HG02943 (cell line): Measurements from ENCODE around the gene PLEKHM1.
"Not testable (repeated sequence)": the region's sequence is repeated elsewhere in the genome, so short reads cannot be mapped to it uniquely, and the experiment has no call there.

Experiments
- ATAC-seq: cut with Tn5 transposase; IDR thresholded peaks from one replicate; pipeline ENCODE4 v1.9.1; 2021; ENCODE audit warnings: mild to moderate bottlenecking, low read depth, moderate library complexity; ENCODE audit not compliant: unreplicated experiment

The PLEKHM1 gene

DNA sequence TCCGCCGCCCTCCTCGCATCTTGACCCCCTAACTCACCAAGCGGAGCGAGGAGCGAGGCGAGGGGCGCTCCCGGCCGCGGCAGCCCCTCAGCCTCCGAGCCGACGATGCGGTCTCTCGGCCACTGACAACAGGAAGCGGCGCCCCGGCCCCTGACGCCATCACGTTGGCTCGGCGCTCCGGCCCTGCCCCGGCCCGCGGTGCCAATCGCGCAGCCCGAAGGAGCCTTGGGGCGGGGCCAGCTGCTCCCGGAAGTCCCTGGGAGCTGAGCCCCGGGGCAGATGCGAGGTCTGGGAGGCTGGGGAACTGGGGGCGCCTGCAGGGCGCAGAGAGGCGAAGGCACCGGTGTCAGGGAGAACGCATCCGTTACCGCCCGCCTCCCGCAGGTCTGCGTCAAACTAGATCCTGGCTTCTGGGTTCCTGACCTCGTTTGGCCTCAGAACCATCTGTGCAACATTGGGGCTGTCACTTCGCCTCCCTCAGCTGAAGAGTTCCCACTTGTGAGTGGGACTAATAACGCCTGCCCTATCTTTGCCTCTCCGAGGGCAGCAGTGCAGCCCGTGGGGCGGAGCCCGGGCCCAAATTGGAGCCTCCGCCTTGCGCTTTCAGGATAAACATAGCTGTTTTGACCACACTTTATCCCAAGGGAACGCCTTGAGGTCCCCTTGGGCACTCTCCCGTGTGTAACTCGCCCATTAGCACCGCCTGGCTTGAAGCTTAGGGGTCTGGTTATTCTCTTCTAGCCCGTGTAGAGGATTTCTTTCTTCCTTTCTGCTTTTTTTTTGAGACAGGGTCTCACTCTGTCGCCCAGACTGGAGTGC is at the start of gene PLEKHM1:
Gene PLEKHM1, minus strand, starts transcription at position 107 of the 819 bp plus-strand sequence. CDS start 8,237 bp downstream, outside the sequence.
- peak; percentile 84 for ATAC-seq

DNA sequence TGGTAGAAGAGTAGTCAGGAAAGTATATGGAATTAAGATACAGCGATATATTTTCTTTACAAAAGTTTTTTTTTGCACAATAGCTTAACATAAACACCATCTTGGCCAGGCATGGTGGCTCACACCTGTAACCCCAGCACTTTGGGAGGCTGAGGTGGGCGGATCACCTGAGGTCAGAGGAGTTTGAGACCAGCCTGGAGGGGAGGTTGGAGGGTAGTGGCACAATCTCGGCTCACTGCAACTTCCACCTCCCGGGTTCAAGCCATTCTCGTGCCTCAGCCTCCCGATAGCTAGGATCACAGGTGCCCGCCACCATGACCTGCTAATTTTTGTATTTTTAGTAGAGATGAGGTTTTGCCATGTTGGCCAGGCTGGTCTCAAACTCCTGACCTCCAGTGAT is 47.6 kb upstream of the PLEKHM1 start:
- not testable (repeated sequence) for ATAC-seq

DNA sequence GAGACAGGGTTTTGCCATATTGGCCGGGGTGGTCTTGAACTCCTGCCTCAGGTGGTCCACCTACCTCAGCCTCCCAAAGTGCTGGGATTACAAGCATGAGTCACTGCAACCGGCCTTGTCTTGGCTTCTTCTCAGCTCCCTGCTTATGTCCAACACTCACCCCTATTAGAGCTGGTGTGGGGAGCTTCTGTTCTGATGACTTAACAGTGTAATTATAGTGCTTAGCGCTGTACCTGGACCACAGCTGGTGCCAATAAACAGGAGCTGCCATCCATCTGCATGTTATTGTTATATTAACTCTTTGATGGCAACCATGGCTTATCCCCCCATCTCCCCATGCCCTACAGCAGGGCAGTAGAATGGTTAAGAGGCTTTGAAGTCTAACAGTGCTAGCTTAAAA is 15.6 kb upstream of the PLEKHM1 start:
- ATAC-seq, result not testable (repeated sequence)

DNA sequence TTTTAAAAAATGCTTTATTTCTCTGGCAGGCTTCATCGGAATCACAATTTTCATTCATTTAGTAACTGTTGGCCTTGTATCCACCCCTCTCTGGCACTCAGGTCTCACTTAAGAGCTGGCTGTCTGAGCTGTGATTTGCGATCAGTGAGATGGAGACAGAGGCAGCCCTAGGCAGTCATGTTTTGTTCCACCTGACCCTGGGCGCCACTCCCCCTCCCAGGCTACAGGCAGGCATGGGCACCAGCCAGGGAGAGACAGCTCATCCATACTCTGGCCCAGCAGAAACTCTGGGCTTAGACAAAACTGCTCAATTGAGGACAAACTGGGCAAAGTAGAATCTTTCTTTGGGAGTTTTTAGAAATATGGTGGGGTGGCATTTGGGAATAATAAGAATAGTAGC is 14.7 kb upstream of the PLEKHM1 start:
- not testable (repeated sequence) for ATAC-seq

DNA sequence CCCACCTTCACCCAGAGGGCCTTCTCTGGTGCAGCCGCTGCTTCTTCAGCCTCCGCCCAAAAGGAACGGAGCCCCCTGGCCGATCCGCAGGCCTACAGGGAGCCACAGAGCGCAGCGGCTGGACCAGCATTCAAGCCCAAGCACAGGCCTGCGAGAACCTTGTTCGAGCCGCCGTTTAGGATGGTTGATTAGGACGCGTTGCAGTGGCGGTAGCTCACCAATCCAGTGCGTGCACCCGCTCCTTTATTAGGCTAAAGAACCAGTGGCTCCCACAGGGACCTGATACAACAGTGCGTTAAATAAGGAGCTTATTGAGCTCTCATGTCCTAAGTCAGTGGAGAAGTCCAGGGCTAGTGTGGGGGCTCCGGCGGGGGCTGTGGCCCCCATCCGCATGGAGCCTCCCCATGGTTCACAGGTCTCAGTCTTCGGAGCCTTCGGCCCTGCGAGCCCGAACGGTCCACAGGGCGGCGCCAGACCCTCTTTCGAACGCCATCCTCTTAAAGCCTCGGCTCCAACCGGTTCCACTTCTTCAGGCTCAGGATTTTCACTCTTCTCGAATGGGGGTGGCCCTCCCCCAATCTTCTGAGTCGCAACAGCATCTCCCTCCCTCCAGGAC is 10.7 kb upstream of the PLEKHM1 start:
- not testable (repeated sequence) for ATAC-seq

DNA sequence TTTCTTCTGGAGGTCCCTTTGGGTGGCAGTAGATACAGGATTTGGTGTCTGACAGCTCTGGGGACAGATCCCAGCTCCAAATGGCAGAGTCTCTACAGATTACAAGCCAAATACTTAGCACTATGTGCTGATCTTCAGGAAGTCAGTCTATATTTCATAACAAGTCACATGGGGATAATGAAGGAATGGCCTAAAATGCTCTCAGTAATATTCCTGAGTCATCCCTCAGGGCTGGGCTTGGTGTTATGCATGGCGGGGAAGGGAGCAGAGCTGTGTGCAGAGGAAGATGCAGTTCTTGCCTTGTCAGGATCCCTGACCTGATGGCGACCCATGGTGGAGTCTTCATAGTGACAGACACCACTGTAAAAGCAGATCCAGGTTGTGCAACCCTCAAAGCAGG is 10.0 kb upstream of the PLEKHM1 start:
- not testable (repeated sequence) for ATAC-seq

DNA sequence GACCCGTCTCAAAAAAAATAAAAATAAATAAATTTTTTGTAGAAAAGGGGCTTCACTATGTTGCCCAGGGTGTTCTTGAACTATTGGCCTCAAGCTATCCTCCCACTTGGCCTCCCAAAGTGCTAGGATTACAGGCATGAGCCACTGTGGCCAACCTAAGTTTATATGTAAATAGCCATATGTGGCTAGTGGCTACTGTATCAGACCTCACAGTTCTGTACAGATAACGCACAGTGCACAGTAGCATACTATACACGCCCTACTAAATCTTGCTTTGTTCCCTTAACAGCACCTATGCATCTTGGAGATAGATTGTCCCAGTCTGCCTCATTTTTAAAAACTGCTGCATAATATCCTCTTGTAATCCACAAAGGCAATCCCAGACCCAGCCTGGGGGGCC is 8.7 kb upstream of the PLEKHM1 start:
- ATAC-seq, result not testable (repeated sequence)

DNA sequence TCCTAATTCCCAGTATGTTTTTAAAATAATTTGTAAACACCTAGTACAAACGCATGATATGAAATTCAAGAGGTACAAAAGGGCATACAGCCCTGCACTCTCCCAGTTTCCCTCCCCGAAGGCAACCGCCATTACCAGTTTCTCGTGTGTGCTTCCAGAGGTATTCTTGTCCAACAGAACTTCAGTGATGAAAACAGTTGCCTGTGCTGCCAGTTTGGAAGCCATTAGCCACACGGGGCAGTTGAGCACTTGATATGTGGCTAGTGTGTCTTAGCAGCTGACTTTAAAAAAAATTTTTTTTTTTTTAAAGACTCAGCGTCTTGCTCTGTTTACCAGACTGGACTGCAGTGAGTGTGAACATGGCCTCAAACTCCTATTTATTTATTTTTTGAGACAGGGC is 7.9 kb upstream of the PLEKHM1 start:
- not testable (repeated sequence) for ATAC-seq

DNA sequence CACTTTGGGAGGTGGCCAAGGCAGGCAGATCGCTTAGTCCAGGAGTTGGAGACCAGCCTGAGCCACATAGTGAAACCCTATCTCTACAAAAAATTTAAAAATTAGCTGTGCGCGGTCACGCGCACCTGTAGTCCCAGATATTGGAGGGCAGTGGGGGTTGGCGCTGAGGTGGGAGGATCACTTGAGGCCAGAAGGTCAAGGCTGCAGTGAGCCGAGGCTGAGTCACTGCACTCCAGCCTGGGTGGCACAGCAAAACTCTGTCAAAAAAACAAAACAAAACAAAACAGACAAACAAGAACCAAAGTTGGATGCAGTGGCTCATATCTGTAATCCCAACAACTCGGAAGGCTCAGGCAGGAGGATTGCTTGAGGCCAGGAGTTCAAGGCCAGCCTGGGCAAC is 6.9 kb upstream of the PLEKHM1 start:
- ATAC-seq, result not testable (repeated sequence)

DNA sequence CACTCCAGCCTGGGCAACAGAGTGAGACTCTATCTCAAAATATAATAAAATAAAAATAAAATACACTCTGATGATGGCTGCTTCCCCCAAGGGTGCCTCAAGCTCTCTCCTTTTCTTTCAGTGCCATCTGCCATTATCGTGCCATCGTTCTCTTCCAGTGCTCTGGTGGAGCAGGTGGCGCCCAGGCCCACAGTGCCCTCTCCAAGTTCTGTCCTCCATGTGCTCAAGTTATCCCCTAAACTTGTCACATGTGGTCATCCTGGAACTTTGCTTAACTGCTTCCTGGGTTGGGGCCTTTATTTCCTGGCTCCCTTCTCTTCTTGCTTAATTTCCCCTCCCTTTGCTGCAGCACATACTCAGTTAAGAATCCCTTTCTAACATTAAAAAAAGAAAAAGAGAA is 6.0 kb upstream of the PLEKHM1 start:
- not testable (repeated sequence) for ATAC-seq

DNA sequence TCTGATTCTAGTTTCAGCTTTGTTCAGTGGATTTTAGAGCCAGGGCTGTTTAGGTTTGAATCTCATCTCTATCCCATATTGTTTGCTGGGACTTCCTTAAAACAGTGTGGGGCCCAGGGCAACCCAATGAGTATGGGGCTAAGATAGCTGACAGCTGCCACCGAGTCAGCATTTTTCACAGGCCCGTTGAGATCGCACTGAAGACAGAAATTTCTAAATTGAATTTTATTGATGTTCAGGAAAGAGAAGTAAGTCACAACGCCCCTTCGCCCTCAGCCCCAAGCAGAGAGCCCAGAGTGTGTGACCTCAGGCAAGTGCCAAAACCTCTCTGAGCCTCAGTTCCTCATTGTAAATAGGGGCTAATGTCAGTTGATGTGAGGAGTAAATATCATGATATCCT is 4.0 kb upstream of the PLEKHM1 start:
- not testable (repeated sequence) for ATAC-seq

DNA sequence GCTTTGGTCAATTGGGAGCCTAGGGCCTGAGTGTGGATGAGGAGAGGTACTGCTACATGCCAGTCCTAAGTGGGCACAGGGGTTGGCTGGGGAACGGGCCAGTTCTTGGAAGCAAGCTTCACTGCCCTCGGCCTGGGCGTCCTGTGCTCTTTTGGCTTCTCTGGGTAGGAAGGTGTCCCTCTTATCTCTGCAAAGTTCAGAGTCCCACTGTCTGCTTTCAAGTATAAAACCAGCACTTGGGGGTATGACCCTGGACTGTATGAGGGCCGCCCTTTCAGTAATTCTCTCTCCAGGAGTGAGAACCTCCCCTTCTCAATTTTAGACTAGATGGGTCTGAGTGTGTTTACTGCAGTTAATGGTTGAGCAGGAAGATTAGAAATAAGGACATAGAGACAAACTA is 1.6 kb upstream of the PLEKHM1 start:
- not testable (repeated sequence) for ATAC-seq

DNA sequence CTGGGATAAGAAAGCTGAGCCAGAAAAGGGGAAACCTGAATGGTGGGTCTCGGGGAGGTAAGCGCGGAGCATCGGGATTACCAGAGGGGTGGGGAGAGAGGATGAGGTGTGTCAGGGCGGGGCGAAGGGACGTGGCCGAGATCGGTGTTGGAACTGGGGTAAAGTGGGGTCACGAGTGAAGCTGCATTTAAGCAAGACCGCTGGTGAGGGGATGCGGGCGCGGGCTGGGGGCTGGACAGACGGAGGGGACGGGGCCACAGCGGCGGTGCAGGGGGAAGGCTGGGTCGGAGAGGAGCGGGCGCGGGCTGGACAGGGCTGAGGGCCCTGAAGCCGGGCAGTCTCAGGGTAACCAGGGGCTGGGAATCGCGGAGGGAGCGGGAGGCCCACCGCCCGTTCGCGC is 323 bp downstream of the PLEKHM1 start:
- ATAC-seq, result peak; percentile 22

DNA sequence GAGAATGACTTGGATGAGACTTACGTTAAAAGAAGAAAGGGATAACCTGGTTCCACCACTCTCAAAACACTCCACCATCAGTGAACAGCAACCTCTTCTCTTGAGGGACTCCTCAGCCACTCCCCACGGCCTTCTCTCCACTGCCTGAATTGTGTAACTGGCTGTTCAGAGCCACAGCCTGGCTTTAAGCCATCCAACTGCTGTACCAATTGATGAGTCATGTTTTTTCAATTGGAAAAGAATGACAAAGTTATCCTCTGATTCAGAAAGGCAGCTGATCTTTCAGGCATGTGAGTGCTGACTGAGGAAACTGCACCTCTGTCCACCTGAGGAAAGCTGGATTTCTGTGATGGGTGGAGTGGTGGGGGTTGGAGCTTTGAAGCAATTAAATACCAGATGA is 2.8 kb downstream of the PLEKHM1 start:
- ATAC-seq, result not testable (repeated sequence)

DNA sequence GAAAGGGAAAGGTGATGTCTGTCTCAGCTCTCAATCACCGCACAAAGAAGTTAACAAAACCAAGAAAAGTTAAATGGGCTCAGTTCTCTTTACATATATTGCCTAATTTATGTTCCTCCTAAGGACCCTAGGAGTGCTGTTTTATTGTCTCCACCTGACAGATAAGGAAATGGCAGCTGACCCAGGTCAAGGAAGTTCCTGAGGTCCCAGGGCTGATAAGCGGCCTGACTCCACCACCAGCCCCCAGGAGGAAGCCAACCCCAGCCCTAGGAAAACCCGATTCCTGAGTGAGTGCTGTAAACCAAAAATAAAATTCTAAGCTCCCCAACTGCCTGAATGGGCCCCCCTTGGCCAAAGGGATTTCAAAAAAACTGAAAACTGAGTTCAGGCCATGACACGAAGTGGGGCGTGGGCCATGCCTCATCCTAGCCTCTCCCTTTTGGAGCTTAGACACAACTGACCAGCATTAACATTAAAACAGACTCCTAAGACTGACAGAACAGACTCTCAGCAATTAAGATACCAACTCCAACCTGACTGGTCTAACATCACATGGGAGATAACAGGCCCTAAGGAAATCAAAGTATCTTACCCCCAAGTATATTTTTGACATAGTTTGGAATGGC is 6.8 kb downstream of the PLEKHM1 start:
- ATAC-seq, result not testable (repeated sequence)

DNA sequence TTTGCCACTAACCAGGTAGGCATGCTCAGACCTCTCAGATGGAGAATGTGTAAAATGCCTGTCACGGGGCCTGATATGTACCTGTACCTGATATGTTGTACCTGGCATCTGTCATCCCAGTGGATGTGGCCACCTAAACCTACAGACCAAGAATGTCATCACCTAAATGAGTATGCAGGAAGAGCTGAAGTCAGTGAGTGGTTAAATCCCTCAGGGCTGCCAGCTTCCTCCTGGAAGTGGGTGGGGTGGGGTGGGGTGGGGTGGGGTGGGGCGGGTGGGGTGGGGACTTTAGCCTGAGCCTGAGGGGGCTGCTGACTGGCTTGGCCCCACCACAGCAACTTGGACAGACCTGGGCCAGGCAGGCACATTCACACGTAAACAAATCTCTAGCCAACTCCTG is 7.3 kb downstream of the PLEKHM1 start:
- ATAC-seq, result not testable (repeated sequence)

DNA sequence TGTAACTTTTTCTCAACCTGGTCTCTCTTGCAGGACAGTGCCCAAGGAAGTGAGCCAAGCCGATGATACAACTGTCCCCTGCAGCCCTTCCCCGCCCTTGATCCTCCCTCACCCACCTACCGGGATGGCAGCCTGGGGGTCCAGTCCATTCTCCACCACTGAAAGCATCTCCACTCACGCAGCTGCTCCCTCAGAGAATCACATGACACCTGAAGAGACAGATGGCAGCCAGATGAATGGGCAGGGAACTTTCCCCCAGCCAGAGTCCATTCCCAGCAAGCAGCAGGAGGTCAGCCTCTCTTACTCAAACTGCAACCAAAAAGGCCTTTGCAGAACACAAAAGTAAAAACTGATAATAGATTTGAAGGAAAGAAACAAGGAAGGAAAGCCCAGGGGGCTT is 8.2 kb downstream of the PLEKHM1 start:
- ATAC-seq, result not testable (repeated sequence)

DNA sequence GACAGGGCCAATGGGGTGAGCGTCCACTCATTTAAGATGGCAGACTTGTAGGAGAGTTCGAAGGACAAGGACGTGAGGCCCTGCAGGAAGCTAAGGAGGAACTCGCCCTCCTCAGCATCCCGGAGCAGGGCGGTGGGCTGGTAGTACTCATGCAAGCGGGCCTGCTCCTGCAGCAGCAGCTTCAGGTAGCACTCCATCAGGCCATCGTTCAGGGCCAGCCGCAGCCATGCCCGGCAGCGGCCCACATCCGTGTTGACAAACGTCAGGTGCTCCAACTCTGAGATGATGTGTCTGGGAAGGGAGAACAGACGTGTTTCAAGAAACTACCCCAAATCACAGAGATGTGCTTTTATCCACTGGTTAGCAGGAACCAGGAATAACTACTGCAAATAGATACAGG is 15.1 kb downstream of the PLEKHM1 start:
- not testable (repeated sequence) for ATAC-seq

DNA sequence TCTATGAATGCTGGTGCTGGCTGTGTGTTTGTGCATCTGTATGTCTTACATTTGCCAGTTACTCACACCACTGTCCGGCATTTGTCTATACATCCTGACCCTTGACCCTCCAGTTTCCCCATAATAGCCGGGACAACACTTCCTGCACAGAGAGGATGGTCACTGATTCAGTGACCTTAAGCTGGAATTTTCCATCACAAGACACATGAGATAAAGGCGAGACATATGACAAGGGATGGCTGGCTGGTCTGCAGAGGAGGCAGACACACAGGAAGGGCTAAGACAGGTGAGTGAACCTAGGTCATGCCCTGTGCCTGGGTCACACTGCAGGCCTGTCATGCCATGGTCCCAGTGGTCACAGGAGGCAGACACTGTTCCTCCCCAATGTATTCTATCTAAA is 18.3 kb downstream of the PLEKHM1 start:
- not testable (repeated sequence) for ATAC-seq

DNA sequence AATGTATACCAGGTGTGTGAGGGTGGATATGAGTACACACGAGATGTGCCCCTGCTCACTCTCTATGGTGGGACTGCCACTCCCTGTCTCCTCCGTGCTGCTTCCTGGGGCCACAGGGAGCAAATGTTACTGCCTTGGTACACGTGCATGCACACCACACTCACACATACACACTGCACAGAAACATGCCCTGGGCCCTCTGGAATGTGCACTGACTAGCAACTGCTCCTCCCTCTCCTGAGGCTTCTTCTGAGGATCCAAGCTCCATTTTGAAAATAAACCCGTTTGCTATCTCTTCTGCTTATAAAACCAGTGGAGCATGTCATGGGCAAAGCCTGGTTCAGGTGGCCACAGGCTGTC is 21.3 kb downstream of the PLEKHM1 start:
- ATAC-seq, result not testable (repeated sequence)
